ENCODE results near the gene CHRM2. TPM values are rescaled to one million over a fixed set of nuclear protein-coding genes. Genes with fewer than 3 reads are reported as not detected.

CHRM2 gene
- total RNA-seq, 1 donor from 2014 or later = not detected

- Mint-ChIP-seq H3K9me3 (ENCODE audit: unreplicated experiment) (no peaks in the 10 kb centered on the region), H3K36me3 (ENCODE audit: low read depth, unreplicated experiment) (no peaks in the 10 kb centered on the region), H3K4me3 (ENCODE audit: unreplicated experiment) (peak overlapping the region; percentile 93), H3K4me1 (ENCODE audit: unreplicated experiment) (peaks cover 10% of the 10 kb centered on the region), H3K27me3 (ENCODE audit: unreplicated experiment) (peaks cover 11% of the 10 kb centered on the region), H3K27ac (ENCODE audit: unreplicated experiment) (no peak overlapping the region)
- peak; percentile 29 for DNase-seq (ENCODE audit: low spot score)
- TF ChIP-seq CTCF (IDR thresholded peaks at IDR 0.05; ENCODE audit: unreplicated experiment) = no peak
Measured at GRCh38 chr7:136869991-136870865, 1.8 kb downstream of the CHRM2 start.

GRCh38 chr7:136870866-136871487, 2.5 kb downstream of the CHRM2 start:
- Mint-ChIP-seq H3K4me3 (ENCODE audit: unreplicated experiment) (peak overlapping the region; percentile 93), H3K4me1 (ENCODE audit: unreplicated experiment) (peaks cover 10% of the 10 kb centered on the region), H3K9me3 (ENCODE audit: unreplicated experiment) (no peaks in the 10 kb centered on the region), H3K36me3 (ENCODE audit: low read depth, unreplicated experiment) (no peaks in the 10 kb centered on the region), H3K27ac (ENCODE audit: unreplicated experiment) (no peak overlapping the region), H3K27me3 (ENCODE audit: unreplicated experiment) (peaks cover 11% of the 10 kb centered on the region)
- peak; percentile 38 for DNase-seq (ENCODE audit: low spot score)
- TF ChIP-seq CTCF (IDR thresholded peaks at IDR 0.05; ENCODE audit: unreplicated experiment) = no peak

GRCh38 chr7:136874393-136875032, 6.1 kb downstream of the CHRM2 start:
- Mint-ChIP-seq H3K36me3 (ENCODE audit: low read depth, unreplicated experiment) (no peaks in the 10 kb centered on the region), H3K4me1 (ENCODE audit: unreplicated experiment) (peaks cover 12% of the 10 kb centered on the region), H3K27ac (ENCODE audit: unreplicated experiment) (no peak overlapping the region), H3K4me3 (ENCODE audit: unreplicated experiment) (no peak overlapping the region), H3K27me3 (ENCODE audit: unreplicated experiment) (peaks cover 3% of the 10 kb centered on the region), H3K9me3 (ENCODE audit: unreplicated experiment) (no peaks in the 10 kb centered on the region)
- no peak for DNase-seq (ENCODE audit: low spot score)
- TF ChIP-seq CTCF (IDR thresholded peaks at IDR 0.05; ENCODE audit: unreplicated experiment) = peak; percentile 74

- peaks cover 14% of the 10 kb centered on the region for H3K4me1 Mint-ChIP-seq (ENCODE audit: unreplicated experiment)
- no peaks in the 10 kb centered on the region for H3K36me3 Mint-ChIP-seq (ENCODE audit: low read depth, unreplicated experiment)
- no peak for TF ChIP-seq CTCF (IDR thresholded peaks at IDR 0.05; ENCODE audit: unreplicated experiment)
- no peak overlapping the region for H3K4me3 Mint-ChIP-seq (ENCODE audit: unreplicated experiment)
- no peak overlapping the region for H3K27ac Mint-ChIP-seq (ENCODE audit: unreplicated experiment)
- H3K9me3 Mint-ChIP-seq (ENCODE audit: unreplicated experiment) = no peaks in the 10 kb centered on the region
- DNase-seq (ENCODE audit: low spot score) = no peak
- H3K27me3 Mint-ChIP-seq (ENCODE audit: unreplicated experiment) = no peaks in the 10 kb centered on the region
Measured at GRCh38 chr7:136877509-136877908, 9.1 kb downstream of the CHRM2 start.

All from endothelial cell (in vitro differentiated cells).